ENCODE measurements around the gene MBD3.
"Not testable (repeated sequence)": the region's sequence is repeated elsewhere in the genome, so short reads cannot be mapped to it uniquely, and the experiment has no call there.

Gene MBD3, protein sequence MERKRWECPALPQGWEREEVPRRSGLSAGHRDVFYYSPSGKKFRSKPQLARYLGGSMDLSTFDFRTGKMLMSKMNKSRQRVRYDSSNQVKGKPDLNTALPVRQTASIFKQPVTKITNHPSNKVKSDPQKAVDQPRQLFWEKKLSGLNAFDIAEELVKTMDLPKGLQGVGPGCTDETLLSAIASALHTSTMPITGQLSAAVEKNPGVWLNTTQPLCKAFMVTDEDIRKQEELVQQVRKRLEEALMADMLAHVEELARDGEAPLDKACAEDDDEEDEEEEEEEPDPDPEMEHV

DNA sequence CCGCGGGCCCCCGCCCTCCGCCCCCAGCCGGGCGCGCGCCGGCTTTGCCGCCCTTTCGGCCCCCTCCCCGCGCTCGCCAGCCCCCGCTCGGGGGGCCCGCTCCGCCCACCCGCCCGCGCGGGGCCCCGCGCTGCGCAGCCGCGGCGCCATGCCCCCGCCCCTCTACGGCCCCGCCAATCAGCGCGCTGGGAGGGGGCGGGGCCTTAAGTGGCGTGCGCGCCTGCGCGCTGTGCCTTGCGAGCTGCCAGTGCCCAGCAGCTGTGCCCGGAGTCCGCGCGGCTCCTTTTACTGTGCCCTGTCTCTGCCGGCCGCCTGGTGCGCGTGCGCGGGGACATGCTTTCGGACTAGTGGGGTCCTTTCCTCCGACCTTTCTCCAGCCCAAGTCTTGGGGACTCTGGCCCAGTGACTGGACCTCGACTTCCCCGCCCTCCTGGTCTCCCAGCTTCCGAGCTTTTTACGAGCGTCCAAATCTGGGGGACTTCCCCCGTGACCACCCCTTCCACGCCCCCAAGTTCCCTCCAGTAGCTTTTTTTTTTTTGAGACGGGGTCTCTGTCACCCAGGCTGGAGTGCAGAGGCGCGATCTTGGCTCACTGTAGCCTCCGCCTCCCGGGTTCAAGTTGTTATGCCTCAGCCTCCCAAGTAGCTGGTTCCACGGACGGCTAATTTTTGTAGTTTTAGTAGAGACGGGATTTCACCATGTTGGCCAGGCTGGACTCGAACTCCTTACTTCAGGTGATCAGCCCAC is at the start of gene MBD3:
Gene MBD3 (minus strand): TSS at position 111 of the 746 bp plus-strand sequence. CDS start 234 bp downstream, outside the sequence.
- DNase-seq = peak; percentile 90 to 91

- not testable (repeated sequence) for DNase-seq
Observed at GRCh38 chr19:1640893-1641448, 48.3 kb upstream of the MBD3 start.

- DNase-seq = no peak
Observed at GRCh38 chr19:1636325-1637236, 43.9 kb upstream of the MBD3 start.

DNA sequence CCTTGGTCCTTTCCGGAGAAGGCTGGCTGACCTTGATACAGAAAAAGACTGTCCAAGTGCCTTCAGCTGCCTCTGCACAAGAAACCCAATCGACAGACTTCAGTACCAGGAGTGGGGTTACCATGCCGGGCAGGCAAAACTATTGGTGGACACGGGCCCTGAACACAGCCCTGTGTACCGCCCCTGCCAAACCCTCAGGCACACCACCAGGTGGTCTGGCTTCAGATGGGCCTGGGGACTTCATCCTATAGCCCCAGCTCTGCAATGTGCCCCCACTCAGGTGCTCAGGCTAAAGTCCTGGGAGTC is 42.2 kb upstream of the MBD3 start:
- DNase-seq = no peak

GRCh38 chr19:1634242-1634937 is 41.7 kb upstream of the MBD3 start:
- DNase-seq = no peak

DNA sequence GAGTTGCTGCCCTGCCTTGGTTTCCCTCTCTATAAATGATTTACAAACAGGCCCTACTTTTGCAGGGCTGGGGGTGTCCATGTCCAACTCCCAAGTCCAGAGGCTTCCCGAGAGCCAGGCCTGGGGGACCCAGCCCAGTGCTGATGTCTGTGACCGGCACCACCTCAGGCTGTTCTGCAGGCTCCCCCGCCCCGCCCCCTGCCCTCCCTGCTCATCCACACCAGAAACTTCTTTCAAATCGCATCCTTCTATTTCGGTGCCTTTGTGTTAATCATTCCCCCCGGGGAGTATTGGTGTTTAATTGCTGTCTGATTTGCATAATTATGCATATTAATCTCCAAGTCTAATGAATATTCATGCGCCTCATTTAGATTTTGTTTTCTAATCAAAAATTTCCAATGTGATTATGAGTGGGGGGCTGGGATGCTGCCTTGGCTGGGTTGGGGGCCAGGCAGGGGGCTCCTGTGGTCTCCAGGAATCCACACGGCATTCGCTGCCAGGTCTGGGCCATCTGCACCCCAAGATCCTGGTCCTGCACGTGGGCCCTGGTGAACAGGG is 40.7 kb upstream of the MBD3 start:
- DNase-seq = no peak

GRCh38 chr19:1632462-1633268 is 40.0 kb upstream of the MBD3 start:
- DNase-seq = no peak

- no peak for DNase-seq
Observed at GRCh38 chr19:1631557-1632100, 39.0 kb upstream of the MBD3 start.

- no peak for DNase-seq
Observed at GRCh38 chr19:1630811-1631210, 38.1 kb upstream of the MBD3 start.

- no peak for DNase-seq
Observed at GRCh38 chr19:1630012-1630411, 37.3 kb upstream of the MBD3 start.

GRCh38 chr19:1629256-1629808 is 36.7 kb upstream of the MBD3 start:
- no peak for DNase-seq

GRCh38 chr19:1627194-1627593 is 34.5 kb upstream of the MBD3 start:
- DNase-seq = no peak

DNA sequence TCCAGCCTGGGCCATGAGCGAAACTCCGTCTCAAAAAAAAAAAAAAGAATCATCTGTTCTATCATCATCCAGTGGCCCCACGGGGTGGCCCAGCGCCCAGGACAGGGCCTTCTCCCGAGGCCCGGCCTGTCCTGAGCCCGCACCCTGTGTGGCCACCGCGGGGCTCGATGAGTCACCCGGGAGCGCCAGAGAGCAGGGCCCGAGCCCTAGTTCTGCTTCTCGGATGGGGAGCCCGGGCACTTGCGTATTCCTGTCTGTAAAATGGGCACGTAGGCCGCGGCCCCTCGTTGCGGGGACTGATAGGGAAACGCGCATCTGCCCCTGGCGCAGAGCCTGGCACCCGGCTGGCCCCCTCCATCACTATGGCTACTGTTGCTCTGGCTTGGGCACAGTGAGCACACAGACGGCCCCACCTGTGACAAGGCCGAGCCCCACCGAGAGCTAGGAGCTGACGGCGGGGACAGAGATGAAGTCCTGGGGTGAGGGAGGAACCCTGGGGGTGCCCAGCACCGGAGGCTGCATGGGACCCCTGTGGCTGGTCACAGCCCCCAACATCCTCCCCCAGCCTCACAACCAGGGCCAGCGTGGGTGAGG is 33.8 kb upstream of the MBD3 start:
- DNase-seq = no peak

DNA sequence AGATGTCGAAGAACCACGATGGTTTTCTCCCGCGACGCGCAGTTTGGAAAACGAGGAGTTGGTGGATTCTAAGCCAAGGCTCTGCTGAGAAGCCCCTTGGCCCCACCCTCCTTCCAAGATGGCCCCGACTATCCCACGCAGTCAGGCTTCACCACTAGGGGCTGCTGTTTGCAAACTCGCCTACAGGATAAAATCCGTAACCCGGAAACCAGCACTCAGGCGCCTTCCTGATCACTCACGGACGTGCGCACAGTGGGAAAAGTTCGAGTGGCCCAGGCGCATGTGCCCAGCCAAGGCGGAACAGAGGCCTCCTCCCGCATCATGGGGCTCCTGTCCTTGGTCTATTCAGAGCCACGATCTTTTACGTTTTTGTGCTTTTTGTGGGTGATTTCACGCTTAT is 31.8 kb upstream of the MBD3 start:
- peak; percentile 50 to 54 for DNase-seq

DNA sequence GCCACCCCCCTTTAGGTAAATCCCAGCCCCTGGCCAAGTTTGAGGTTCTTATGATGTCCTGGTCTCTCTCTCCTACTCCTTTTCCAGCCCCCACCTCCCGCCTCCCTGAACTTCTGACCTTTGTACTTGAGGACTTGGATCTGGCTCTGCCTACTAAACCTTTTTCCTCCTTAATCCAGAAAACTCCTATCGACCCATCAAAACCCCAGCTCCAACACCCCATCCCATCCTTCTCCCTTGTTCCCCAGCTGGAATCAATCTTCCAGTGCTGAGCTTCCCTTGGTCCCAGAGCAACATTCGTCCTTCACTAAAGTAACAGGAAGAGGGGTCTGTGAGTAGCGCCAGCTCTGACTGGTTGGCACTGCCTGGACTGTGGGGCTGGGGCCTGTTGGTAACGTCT is 29.9 kb upstream of the MBD3 start:
- no peak for DNase-seq

GRCh38 chr19:1622007-1622406 is 29.3 kb upstream of the MBD3 start:
- no peak for DNase-seq

GRCh38 chr19:1621574-1621973 is 28.9 kb upstream of the MBD3 start:
- DNase-seq = no peak

GRCh38 chr19:1621021-1621420 is 28.4 kb upstream of the MBD3 start:
- DNase-seq = no peak

DNA sequence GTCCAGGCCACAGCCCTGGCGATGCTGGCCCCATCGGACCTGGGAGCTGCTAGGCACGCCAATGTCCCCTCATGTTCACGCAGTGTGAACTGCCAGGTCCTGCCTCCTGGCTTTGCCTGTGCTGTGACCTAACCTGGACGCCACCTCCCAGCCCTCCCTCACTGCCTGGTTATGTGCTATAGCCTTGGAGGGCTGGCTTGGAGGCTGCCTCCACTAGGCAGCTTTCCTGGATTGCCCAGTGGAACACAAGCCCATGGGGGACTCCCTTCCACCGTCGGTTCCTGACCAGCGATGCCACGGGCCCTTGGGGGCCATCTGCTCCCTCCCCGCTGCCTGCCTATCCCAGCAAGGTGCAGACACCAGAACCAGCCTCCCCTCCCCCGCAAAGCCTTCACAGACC is 27.8 kb upstream of the MBD3 start:
- DNase-seq = no peak

- no peak for DNase-seq
Observed at GRCh38 chr19:1619703-1620102, 27.0 kb upstream of the MBD3 start.

DNA sequence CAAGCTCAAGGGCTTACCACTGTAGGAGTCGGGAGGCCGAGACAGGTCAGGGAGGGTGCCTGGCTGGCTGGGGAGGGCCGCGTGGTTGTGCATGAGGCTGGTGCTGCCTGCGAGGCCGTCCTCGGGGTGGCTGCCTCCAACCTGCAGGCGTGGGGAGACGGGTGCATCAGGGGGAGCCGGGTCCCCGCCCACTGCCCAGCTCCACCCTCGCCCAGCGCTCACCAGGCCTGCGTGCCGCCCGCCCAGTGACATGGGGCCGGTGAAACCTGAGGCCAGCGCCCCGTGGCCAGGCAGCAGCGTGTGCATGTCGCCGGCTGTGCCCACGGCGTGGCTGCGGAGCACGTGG is 26.4 kb upstream of the MBD3 start:
- no peak for DNase-seq
